GM04504 (cell line): ENCODE data around the gene ZFPL1.
A peak's percentile ranks its signal among the peaks of the same experiment; 100 is the strongest.
"Not testable (repeated sequence)": the region's sequence is repeated elsewhere in the genome, so short reads cannot be mapped to it uniquely, and the experiment has no call there.

Experiments
- DNase-seq: peaks from one replicate; pipeline ENCODE4 v3.0.0-alpha.2; 2012; ENCODE audit warnings: low read depth

Gene ZFPL1

DNA sequence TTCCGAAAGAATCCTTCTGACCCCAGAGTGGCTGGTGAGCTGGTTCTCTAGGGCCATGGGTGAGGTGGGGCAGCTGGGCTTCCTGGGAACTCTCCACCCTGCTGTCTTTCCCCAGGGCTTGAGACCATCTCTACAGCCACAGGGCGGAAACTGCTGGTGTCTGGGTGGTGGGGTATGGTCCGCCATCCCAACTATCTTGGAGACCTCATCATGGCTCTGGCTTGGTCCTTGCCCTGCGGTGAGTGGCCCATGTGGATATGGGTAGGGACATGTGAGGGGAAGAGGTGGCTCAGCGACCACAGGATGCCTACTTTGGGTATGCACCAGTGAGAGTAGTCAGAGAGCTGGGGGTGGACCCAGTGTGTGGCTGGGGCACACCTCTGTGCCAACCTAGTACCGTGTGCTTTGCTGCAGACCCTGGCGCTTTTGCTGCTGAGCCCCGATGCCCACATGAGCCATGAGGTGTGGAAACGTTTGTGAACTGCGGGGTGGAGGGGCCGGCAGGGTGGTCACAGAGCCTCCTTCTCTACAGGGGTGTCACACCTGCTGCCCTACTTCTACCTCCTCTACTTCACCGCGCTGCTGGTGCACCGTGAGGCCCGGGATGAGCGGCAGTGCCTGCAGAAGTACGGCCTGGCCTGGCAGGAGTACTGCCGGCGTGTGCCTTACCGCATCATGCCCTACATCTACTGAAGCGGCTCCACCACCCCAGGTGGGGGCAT, 31.5 kb downstream of the ZFPL1 start:
- DNase-seq = no peak

DNA sequence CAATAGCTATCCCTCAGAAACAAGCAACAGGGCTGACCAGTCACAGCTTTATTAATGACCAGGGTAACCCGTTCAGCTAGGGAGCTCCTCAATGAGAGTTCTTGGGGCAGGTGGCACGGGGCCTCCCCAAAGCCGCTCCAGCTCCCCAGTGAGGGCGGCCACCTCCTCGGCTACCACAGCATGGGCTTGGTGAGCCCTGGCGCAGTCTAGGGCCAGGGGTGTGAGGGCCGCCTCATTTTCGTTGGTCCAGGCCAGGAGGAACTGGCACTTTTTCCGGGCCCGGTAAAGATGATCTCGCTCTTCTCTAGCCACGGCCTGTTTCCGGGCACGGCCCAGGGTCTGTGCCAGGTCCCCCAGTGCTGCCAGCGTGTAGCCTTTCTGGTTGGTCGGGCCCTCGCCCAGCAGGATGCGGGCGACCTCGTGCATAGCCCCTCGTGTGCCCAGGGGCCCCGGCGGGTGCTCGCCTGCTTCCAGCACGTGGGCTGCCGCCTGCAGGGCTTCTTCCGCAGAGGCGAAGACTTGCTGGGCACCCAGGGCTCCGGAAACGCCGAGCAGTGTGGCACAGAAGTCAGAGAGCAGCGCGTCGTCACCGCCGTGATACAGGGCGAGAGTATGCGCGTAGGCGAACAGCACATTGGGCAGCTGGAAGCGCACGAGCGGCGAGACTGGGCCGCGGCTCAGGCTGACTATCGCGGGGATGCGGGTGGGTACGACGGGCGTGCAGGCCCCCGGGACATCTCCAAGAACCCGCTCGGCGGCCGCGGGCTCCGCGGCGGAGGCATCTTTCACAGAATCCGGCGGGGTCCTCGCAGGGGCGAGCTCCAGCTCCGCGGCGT, 32.6 kb downstream of the ZFPL1 start:
- DNase-seq = no peak

DNA sequence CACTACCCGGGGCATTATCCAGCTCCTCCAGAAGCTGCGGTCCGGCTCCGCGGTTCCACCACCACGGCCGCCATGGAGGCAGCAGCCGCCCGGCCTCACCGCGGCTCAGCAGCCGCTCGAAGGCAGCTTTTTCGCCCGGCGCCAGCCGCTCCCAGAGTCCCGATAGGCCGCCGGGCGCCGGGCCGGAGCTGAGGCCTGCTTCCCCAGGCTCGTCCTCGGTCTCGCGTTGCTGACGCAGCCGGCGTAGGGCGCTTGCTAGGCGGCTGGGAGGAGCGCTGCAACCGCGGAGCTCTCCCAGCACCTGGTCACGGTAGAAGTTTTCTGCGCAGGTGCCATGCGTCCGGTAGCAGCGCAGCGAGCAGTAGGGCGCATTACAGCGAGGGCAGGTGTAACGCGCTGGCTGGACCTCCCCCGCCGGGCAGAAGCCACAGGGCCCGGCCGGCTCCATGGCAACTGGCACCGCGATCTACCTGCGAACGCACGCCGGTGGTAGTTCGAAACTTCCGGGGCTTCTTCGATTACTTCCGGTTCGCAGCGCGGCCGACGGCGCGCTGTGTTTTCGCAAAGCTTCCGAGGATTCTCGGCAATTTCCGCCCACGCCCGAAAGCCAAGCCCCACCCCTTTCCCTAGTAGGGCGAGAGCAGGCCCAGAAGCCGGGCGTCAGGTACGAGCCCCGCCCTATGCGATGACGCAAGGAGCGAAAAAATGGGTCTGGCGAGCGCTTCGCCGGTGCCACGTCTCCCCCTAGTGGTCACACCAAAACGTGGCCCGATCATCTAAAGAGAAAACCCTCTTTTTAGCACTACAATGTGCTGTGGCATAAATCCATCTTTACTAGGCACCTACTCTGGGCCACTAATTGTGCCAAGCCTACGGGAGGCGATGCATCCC, 33.4 kb downstream of the ZFPL1 start, which contains the start of gene ZNHIT2:
Gene ZNHIT2 (minus strand): TSS at position 496 of the 891 bp plus-strand sequence. CDS start 48 bp downstream, at position 448.
- DNase-seq = peak; percentile 97

DNA sequence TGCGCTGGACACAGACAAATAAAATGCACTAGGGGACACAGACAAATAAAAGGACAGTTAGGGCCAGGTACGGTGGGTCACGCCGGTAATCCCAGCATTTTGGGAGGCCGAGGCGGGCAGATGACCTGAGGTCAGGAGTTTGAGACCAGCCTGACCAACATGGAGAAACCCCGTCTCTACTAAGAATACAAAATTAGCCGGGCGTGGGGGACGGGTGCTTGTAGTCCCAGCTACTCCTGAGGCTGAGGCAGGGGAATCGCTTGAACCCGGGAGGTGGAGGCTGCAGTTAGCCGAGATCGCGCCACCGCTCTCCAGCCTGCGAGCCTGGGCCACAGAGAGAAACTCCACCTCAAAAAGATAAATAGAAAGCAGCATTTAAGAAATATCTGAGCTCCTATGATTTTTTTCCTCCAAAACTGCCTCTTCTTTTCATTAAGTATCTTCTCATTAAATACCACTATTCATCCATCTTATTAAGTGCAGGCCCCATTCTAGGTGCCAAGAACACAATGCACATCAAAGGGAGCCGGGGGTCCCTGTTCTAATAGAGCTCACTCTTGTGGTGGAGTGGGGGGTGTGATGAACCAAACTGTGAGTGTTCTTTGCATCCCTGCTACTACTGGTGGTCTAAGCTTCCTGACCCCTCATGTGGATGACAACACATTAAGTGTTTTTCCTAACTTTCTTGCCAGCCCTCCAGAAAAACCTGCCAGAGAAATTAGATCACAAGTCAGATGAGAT, 34.2 kb downstream of the ZFPL1 start:
- DNase-seq = no peak

DNA sequence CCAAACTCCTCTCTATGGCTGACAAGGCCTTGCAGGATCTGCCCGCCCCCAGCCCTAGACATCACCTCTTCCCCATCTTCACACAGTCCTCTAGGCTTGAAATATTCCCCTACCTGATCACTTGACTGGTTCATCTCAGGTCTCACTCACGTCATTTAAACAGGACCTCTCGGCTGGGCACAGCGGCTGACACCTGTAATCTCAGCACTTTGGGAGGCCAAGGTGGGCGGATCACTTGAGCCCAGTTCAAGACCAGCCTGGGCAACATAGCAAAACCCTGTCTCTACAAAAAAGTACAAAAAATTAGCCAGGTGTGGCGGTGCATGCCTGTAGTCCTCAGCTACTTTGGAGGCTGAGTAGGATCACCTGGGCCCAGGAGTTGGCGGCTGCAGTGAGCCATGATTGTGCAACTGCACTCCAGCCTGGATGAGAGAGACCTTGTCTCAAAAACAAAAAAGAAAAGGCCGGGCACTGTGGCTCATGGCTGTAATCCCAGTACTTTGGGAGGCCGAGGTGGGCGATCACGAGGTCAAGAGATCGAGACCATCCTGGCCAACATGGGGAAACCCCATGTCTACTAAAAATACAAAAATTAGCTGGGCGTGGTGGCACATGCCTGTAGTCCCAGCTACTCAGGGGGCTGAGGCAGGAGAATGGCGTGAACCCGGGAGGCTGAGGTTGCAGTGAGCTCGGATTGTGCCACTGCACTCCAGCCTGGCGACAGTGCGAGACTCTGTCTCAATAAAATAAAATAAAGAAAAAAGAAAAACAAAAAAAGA, 35.1 kb downstream of the ZFPL1 start:
- DNase-seq = not testable (repeated sequence)

DNA sequence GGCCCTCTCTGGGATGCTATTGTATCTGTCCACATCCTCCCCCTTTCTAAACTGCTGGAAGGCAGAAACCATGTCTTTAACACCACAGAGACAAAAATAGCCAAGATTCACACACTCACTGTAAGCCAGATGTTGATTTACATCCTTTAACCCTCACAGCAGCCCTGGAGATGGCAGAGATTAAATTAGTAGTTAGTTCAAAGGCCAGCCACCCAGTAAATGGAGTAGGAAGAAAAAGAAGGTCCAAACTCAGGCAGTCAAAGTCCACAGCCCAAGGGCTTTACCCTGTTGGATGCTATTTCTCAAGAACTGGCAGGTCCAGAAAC, 35.6 kb downstream of the ZFPL1 start:
- DNase-seq = no peak

DNA sequence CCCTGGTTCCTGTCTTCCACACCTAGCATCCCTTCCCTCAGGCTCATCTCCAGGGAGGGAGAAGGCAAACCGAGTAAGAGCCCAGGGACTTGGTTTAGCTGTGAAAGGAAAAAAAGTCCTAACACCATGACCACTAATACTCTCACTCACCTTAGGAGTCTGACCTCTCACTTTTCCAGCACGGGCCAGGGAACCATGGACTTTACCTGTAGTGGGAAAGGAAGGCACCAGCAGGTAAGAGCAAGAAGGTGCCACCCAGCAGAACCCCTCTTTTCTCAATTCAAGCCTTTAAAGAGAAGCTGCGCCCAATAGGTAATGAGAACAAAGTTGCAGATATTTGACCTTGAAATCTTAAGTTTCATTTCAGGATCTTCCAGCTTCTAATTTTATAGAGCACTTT, 36.8 kb downstream of the ZFPL1 start:
- DNase-seq = no peak

DNA sequence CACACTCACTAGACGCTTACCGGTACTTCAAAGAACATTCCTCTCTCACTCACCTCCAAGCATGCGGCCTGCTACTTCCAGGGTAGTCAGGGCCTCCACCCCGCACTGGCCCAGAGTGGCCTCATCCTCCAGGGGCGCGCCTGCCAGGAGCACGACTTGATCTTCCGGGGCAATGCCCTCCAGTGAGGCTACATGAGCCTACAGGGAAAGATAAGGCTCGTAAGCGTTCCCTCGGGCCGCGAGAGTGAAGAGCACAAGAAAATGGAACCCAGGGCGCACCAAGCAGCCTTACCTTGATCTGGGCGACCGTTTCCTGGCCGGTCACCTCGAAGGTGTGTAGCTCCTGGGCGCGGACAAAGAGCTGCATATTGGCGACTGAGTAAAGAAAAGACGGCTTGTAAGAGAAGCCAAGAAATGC, 37.4 kb downstream of the ZFPL1 start:
- no peak for DNase-seq

DNA sequence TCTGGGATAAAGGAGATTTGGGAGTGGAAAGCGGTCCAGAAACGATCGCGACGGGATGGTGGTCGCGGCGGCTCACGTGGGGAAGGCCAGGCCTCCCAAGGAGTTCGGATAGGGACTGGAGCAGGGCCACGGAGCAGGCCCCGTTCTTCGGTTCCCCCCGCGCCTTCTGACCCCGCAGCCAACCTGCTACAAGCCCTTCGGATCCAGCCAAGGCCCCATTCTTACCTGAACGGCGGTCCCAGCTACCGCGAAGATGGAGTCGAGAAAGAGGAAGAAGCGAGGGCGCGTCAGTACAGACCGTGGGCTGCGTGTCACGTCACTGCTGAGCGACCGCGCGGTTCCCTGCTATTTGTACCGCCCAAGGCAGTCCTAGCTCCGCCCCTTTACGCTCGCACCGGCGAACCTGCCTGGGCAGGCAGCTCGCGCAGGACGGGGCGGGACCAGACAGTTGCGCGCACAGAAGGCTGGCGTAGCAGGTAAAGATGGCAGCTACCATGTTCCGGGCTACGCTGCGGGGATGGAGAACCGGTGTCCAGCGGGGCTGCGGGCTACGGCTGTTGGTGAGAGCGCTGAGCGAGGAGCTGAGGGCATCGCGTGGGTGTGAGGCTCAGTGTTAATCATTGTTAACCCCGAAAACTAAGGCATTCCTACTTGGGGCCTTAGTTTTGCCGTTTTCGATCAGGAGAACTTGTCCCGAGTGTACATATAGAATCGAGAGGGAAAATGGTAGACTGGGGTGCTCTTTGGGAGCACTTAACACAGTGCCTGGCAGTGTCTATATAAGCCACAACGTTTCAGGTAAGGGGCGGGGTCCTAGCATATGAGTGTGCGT, 38.1 kb downstream of the ZFPL1 start, which contains the start of the genes FAU and MRPL49:
Gene FAU (minus strand): TSS at position 270 of the 832 bp plus-strand sequence. CDS start 321 bp downstream, outside the sequence.
Gene MRPL49 (plus strand): TSS at position 457 of the 832 bp plus-strand sequence. CDS start 26 bp downstream, at position 483.
- peak; percentile 93 for DNase-seq

DNA sequence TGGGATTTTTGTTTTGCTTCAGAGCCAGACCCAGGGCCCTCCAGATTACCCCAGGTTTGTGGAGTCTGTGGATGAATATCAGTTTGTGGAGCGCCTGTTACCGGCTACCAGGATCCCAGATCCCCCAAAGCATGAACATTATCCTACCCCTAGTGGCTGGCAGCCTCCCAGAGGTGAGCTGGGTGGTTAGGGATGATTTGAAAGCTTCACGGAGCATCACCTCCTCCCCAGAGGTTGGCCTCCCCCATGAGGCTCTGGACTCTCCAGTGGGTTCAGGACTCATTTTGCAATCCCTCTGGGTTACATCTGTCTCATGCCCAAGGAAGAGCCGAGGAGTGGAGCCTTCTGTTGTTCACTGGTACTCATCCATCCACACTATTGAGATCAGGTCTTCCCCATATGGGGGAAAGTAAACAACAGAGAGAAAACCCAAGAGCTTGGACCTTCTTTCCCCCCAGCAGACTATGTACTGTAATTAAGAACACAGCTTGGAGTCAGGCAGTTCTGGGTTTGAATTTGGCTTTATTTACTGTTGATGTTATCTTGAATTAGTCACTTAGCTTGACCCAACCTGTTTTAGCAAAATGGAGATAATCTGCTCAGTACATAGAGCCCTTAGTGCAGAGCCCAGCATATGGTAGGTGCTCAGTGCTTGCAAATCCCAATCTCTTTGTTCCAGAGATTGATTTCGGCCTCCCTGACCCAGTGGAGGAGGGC, 40.6 kb downstream of the ZFPL1 start:
- no peak for DNase-seq

DNA sequence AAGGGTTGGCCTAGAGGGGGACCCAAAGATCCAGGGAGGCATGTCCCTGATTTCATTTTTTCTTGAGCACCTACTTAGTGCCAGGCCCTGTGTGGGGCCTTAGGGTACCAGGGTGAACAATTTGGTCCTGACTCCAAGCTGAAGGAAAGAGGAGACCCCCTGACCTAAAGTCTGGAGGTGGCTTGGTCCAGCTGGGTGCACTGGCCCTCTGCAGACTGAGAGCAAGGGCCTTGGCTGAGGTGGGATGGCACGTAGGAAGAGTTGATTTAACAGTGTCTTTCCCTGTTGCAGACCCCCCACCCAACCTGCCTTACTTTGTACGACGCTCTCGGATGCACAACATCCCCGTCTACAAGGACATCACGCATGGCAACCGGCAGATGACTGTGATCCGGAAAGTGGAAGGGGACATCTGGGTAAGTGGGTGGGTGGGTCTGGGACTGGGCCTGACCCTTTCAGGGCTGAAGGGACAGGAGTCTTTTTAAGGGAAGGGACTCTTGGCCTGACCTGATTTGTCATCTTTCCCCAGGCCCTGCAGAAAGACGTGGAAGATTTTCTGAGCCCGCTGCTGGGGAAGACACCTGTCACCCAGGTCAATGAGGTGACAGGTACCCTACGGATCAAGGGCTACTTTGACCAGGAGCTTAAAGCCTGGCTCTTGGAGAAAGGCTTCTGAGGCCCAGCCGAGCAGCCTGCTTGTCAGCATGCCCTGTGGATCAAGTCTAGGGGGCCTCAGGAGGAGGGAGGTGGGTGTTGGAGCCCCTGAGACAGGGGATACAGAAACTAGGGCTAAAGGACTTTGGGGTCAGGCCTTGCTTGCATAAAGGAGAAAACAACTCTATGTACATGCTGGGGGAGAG, 41.4 kb downstream of the ZFPL1 start:
- no peak for DNase-seq

DNA sequence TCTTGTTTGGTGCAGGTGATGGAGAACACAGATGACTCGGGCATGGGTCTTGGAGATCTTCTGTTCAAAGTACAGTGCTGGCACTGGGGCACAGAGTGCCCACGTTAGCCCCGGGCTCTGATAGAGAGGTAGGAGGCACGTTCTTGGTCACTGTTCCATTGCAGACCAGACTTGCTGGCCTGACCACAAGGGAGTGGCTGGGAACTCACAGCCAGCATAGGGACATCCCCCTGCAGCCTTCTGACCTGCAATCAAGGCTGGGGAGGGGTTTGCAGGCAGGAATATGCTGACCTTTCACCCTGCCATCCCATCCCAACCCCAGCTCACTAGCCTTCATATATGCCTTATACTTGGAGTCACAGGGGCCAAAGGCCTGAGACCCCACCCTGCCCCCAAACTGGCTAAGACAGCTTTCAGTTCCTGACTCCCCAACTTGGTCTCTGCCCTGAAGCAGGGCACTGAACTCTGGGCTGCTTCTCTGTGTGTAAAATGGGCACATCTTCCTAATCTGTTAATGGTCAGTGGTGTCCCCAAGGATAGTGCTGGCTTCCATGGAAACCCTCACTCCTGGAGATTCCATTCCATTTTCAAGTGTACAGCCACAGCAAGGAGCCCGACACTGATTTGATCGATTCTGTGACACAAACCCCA, 42.7 kb downstream of the ZFPL1 start:
- DNase-seq = no peak

DNA sequence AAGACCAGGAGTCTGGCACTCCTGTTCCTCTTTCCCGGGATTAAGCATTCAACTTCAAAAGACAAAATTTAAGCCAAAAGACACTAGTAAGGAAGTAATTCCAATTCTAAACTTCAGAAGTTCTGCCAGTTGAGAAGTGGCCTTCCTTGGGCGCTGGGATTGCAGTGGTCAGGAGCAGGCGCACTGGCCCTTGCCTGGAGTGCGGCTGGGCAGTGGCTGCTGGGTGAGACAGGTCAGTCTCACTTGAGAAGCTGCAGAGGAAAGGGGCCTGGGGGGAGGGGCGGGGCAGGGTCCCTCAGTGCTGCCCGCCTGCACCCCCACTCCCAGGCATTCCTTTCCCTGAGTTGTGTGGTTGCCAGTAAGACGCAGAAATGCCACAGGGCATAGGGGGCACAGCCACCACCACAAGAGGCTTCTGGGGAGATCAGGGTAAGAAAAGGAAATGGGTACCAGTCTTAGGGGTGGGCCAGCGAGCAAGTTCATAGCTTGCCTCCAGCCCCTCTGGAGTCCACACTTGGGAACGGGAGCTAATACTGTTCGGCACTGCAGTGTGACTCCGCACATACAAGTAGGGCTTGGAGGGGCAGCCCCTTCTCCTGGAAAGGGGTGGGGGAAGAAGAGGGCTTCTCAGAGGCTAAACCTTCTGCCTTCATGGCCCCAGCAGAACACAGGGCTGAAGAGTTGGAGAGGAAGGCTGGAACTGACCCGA, 43.6 kb downstream of the ZFPL1 start:
- no peak for DNase-seq

DNA sequence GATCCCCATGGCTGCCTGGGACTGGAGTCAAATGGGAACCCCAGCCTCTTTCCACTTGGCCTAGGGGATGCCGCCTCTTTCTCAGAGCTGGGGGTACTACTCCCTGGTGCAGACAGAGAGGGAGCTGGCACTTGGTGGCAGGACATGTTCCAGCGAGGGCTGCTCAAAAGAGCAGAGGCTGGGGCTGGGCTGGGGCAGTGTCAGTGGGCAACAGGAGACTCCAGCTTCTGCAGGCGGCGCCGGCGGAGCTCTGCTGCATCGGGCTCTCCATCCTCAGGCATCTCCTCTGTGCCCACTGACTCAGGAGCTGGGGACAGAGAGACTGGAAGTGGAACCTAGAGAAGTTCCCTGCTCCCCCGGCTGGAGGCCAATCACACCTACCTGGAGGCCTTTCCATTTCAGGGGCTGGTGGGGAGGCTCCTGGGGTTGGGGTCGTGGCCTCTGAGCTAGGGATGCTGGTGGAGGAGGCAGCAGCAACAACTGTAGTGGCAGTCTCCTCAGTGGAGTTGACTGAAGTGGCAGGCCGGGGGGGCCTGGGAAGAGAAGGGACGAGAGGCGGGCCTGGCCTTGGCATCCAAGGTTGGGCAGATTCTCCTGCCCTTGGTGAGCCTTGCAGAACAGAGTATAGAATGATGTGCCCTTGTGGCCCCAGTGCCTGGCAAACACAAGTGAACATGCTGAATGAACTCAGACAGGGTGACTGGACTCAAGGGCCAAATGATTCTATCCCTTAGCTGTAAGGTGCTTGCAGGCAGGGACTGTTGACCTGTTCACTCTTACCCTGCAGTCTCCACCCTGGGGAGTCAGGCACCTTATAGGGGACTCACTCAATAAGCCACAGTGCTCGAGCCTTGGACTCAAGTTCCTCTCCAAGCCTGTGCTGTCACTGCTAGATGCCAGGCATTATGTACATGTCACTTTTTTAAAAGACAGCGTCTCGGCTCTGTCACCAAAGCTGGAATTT, 44.4 kb downstream of the ZFPL1 start:
- no peak for DNase-seq

DNA sequence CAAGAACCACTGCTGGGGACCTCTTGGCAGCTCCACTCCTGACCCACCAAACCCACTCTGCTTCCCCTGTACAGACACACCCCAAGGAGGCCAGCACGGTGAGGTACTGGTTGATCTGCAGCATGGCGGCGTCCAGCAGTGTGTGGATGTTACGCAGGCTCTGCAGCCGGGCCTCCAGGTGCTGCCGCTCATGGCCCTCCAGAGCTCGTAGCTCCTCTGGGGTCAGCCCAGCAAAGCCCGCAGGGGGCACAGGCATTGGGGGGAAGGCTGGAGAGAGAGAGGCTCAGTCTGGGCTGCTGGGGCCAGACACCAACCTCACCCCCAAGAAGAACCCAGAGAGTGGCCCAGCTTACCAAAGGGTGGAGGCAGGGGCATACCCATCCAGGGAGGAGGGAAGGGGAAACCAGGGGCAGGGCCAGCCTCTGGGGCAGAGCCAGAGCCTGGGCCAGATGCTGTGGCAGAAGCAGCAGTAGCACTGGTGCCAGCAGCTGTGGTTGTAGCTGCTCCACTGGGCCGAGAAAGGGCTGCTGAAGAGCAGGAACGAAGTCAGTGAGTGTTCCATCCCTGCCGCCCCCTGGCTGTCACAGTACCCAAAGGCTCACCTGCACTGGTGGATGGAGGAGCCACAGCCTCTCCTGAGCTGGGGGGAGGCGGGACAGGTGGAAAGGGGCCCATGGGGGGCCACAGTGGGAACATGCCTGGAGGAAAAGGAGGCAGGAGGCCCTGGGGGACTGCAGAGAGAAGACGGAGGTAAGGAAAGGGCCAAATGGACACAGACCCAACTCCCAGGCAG, 45.8 kb downstream of the ZFPL1 start:
- DNase-seq = no peak
